ENCODE data around the gene ERP44.

ERP44 gene

GRCh38 chr9:99964336-99964735 lies 134.5 kb downstream of the ERP44 start:
- H3K4me1 ChIP-seq (ENCODE audit: insufficient read depth, low read length), result peaks cover 20% of the 10 kb centered on the region; the same call in 1 of the 2 replicates
- no peak overlapping the region for H3K4me3 ChIP-seq (ENCODE audit: low read length)
- H3K27me3 ChIP-seq (ENCODE audit: insufficient read depth, low read length), result no peaks in the 10 kb centered on the region
- no peaks in the 10 kb centered on the region for H3K36me3 ChIP-seq (ENCODE audit: insufficient read depth, low read depth, low read length)
- no peak overlapping the region for H3K9ac ChIP-seq (ENCODE audit: low read depth, low read length)
- H3K27ac ChIP-seq (ENCODE audit: low read length), result no peak overlapping the region
- no peaks in the 10 kb centered on the region for H3K9me3 ChIP-seq (ENCODE audit: insufficient read depth, low read depth, low read length)

GRCh38 chr9:99962680-99963261 lies 136.0 kb downstream of the ERP44 start:
- H3K9ac ChIP-seq (ENCODE audit: low read depth, low read length), result no peak overlapping the region
- H3K4me3 ChIP-seq (ENCODE audit: low read length), result no peak overlapping the region
- no peaks in the 10 kb centered on the region for H3K36me3 ChIP-seq (ENCODE audit: insufficient read depth, low read depth, low read length)
- peaks cover 14% of the 10 kb centered on the region; the same call in 1 of the 2 replicates for H3K4me1 ChIP-seq (ENCODE audit: insufficient read depth, low read length)
- H3K9me3 ChIP-seq (ENCODE audit: insufficient read depth, low read depth, low read length), result no peaks in the 10 kb centered on the region
- H3K27ac ChIP-seq (ENCODE audit: low read length), result no peak overlapping the region
- no peaks in the 10 kb centered on the region for H3K27me3 ChIP-seq (ENCODE audit: insufficient read depth, low read length)

GRCh38 chr9:99955606-99956005 lies 143.2 kb downstream of the ERP44 start:
- no peaks in the 10 kb centered on the region for H3K9me3 ChIP-seq (ENCODE audit: insufficient read depth, low read depth, low read length)
- no peak overlapping the region for H3K4me3 ChIP-seq (ENCODE audit: low read length)
- H3K9ac ChIP-seq (ENCODE audit: low read depth, low read length), result no peak overlapping the region
- no peaks in the 10 kb centered on the region for H3K4me1 ChIP-seq (ENCODE audit: insufficient read depth, low read length)
- H3K27me3 ChIP-seq (ENCODE audit: insufficient read depth, low read length), result no peaks in the 10 kb centered on the region
- H3K27ac ChIP-seq (ENCODE audit: low read length), result no peak overlapping the region
- 0 out of 2 replicates have a peak, but pooled peaks cover 2% of the 10 kb centered on the region for H3K36me3 ChIP-seq (ENCODE audit: insufficient read depth, low read depth, low read length)

- H3K9ac ChIP-seq (ENCODE audit: low read depth, low read length), result no peak overlapping the region
- H3K36me3 ChIP-seq (ENCODE audit: insufficient read depth, low read depth, low read length), result 0 out of 2 replicates have a peak, but pooled peaks cover 2% of the 10 kb centered on the region
- no peak overlapping the region for H3K4me3 ChIP-seq (ENCODE audit: low read length)
- H3K4me1 ChIP-seq (ENCODE audit: insufficient read depth, low read length), result no peaks in the 10 kb centered on the region
- no peaks in the 10 kb centered on the region for H3K9me3 ChIP-seq (ENCODE audit: insufficient read depth, low read depth, low read length)
- no peaks in the 10 kb centered on the region for H3K27me3 ChIP-seq (ENCODE audit: insufficient read depth, low read length)
- no peak overlapping the region for H3K27ac ChIP-seq (ENCODE audit: low read length)
These were observed 144.0 kb downstream of the ERP44 start for GRCh38 chr9:99954819-99955218.

- no peak overlapping the region for H3K4me3 ChIP-seq (ENCODE audit: low read length)
- no peaks in the 10 kb centered on the region for H3K9me3 ChIP-seq (ENCODE audit: insufficient read depth, low read depth, low read length)
- no peaks in the 10 kb centered on the region for H3K27me3 ChIP-seq (ENCODE audit: insufficient read depth, low read length)
- H3K27ac ChIP-seq (ENCODE audit: low read length), result no peak overlapping the region
- H3K4me1 ChIP-seq (ENCODE audit: insufficient read depth, low read length), result no peaks in the 10 kb centered on the region
- 0 out of 2 replicates have a peak, but pooled peaks cover 2% of the 10 kb centered on the region for H3K36me3 ChIP-seq (ENCODE audit: insufficient read depth, low read depth, low read length)
- no peak overlapping the region for H3K9ac ChIP-seq (ENCODE audit: low read depth, low read length)
These were observed 144.8 kb downstream of the ERP44 start for GRCh38 chr9:99953861-99954507.

- H3K4me3 ChIP-seq (ENCODE audit: low read length), result no peak overlapping the region
- no peaks in the 10 kb centered on the region for H3K4me1 ChIP-seq (ENCODE audit: insufficient read depth, low read length)
- H3K36me3 ChIP-seq (ENCODE audit: insufficient read depth, low read depth, low read length), result 0 out of 2 replicates have a peak, but pooled peaks cover 2% of the 10 kb centered on the region
- H3K27me3 ChIP-seq (ENCODE audit: insufficient read depth, low read length), result no peaks in the 10 kb centered on the region
- no peak overlapping the region for H3K27ac ChIP-seq (ENCODE audit: low read length)
- no peak overlapping the region for H3K9ac ChIP-seq (ENCODE audit: low read depth, low read length)
- H3K9me3 ChIP-seq (ENCODE audit: insufficient read depth, low read depth, low read length), result no peaks in the 10 kb centered on the region
These were observed 149.9 kb downstream of the ERP44 start for GRCh38 chr9:99948896-99949295.

GRCh38 chr9:99948482-99948881 lies 150.3 kb downstream of the ERP44 start:
- Histone ChIP-seq H3K27me3 (ENCODE audit: insufficient read depth, low read length) (no peaks in the 10 kb centered on the region), H3K36me3 (ENCODE audit: insufficient read depth, low read depth, low read length) (0 out of 2 replicates have a peak, but pooled peaks cover 2% of the 10 kb centered on the region), H3K4me1 (ENCODE audit: insufficient read depth, low read length) (no peaks in the 10 kb centered on the region), H3K27ac (ENCODE audit: low read length) (no peak overlapping the region), H3K9ac (ENCODE audit: low read depth, low read length) (no peak overlapping the region), H3K4me3 (ENCODE audit: low read length) (no peak overlapping the region), H3K9me3 (ENCODE audit: insufficient read depth, low read depth, low read length) (no peaks in the 10 kb centered on the region)

- H3K4me3 ChIP-seq (ENCODE audit: low read length), result no peak overlapping the region
- H3K4me1 ChIP-seq (ENCODE audit: insufficient read depth, low read length), result no peaks in the 10 kb centered on the region
- no peaks in the 10 kb centered on the region for H3K36me3 ChIP-seq (ENCODE audit: insufficient read depth, low read depth, low read length)
- H3K9me3 ChIP-seq (ENCODE audit: insufficient read depth, low read depth, low read length), result no peaks in the 10 kb centered on the region
- H3K27ac ChIP-seq (ENCODE audit: low read length), result no peak overlapping the region
- no peaks in the 10 kb centered on the region for H3K27me3 ChIP-seq (ENCODE audit: insufficient read depth, low read length)
- no peak overlapping the region for H3K9ac ChIP-seq (ENCODE audit: low read depth, low read length)
These were observed 151.4 kb downstream of the ERP44 start for GRCh38 chr9:99947395-99947794.

GRCh38 chr9:99936947-99937587 lies 161.7 kb downstream of the ERP44 start:
- H3K4me1 ChIP-seq (ENCODE audit: insufficient read depth, low read length), result no peaks in the 10 kb centered on the region
- H3K9ac ChIP-seq (ENCODE audit: low read depth, low read length), result no peak overlapping the region
- H3K27me3 ChIP-seq (ENCODE audit: insufficient read depth, low read length), result no peaks in the 10 kb centered on the region
- H3K27ac ChIP-seq (ENCODE audit: low read length), result no peak overlapping the region
- H3K9me3 ChIP-seq (ENCODE audit: insufficient read depth, low read depth, low read length), result no peaks in the 10 kb centered on the region; the same call in 1 of the 2 replicates
- no peak overlapping the region for H3K4me3 ChIP-seq (ENCODE audit: low read length)
- no peaks in the 10 kb centered on the region for H3K36me3 ChIP-seq (ENCODE audit: insufficient read depth, low read depth, low read length)

- Histone ChIP-seq H3K4me1 (ENCODE audit: insufficient read depth, low read length) (no peaks in the 10 kb centered on the region), H3K27me3 (ENCODE audit: insufficient read depth, low read length) (no peaks in the 10 kb centered on the region), H3K4me3 (ENCODE audit: low read length) (no peak overlapping the region), H3K9me3 (ENCODE audit: insufficient read depth, low read depth, low read length) (peaks cover under 1% of the 10 kb centered on the region; the same call in 1 of the 2 replicates), H3K27ac (ENCODE audit: low read length) (no peak overlapping the region), H3K9ac (ENCODE audit: low read depth, low read length) (no peak overlapping the region), H3K36me3 (ENCODE audit: insufficient read depth, low read depth, low read length) (no peaks in the 10 kb centered on the region)
These were observed 167.5 kb downstream of the ERP44 start for GRCh38 chr9:99931155-99931840.

- Histone ChIP-seq H3K4me1 (ENCODE audit: insufficient read depth, low read length) (no peaks in the 10 kb centered on the region), H3K9ac (ENCODE audit: low read depth, low read length) (no peak overlapping the region), H3K4me3 (ENCODE audit: low read length) (no peak overlapping the region), H3K27ac (ENCODE audit: low read length) (no peak overlapping the region), H3K36me3 (ENCODE audit: insufficient read depth, low read depth, low read length) (no peaks in the 10 kb centered on the region), H3K9me3 (ENCODE audit: insufficient read depth, low read depth, low read length) (peaks cover 3% of the 10 kb centered on the region; the same call in 1 of the 2 replicates), H3K27me3 (ENCODE audit: insufficient read depth, low read length) (no peaks in the 10 kb centered on the region)
These were observed 169.1 kb downstream of the ERP44 start for GRCh38 chr9:99929652-99930051.

Data from iPS-20b (cell line).